NCI-H82 treated with DMSO at 0.1 percent for 48 hours (cell line): ENCODE results near the gene GPR101.

Source experiments
- DNase-seq: peaks from one replicate; lab custom pipeline; 2025; ENCODE audit not compliant: unreplicated experiment; lab: John Stamatoyannopoulos, UW

Gene GPR101

GRCh38 chrX:137033774-137034507, at the start of gene GPR101:
Gene GPR101, minus strand, starts transcription at chrX:137033995. Its CDS starts 2,321 bp downstream, at chrX:137031674.
- no peak for DNase-seq

- DNase-seq: no peak
These were observed 47.4 kb upstream of the GPR101 start for GRCh38 chrX:137081239-137081638.

GRCh38 chrX:137072396-137072795, 38.6 kb upstream of the GPR101 start:
- DNase-seq: no peak

- no peak for DNase-seq
These were observed 37.8 kb upstream of the GPR101 start for GRCh38 chrX:137071596-137071995.

- DNase-seq: no peak
These were observed 33.4 kb upstream of the GPR101 start for GRCh38 chrX:137067147-137067546.

GRCh38 chrX:137062915-137063617, 29.3 kb upstream of the GPR101 start:
- DNase-seq: no peak

GRCh38 chrX:137058339-137059127, 24.7 kb upstream of the GPR101 start:
- DNase-seq: no peak

- DNase-seq: no peak
These were observed 18.9 kb upstream of the GPR101 start for GRCh38 chrX:137052643-137053235.

- peak; percentile 35 for DNase-seq
These were observed 18.3 kb upstream of the GPR101 start for GRCh38 chrX:137051978-137052642.

- DNase-seq: no peak
These were observed 11.1 kb upstream of the GPR101 start for GRCh38 chrX:137044893-137045292.

GRCh38 chrX:137043736-137044135, 9.9 kb upstream of the GPR101 start:
- no peak for DNase-seq

- no peak for DNase-seq
These were observed 7.5 kb upstream of the GPR101 start for GRCh38 chrX:137041329-137041728.

GRCh38 chrX:137040113-137040794, 6.5 kb upstream of the GPR101 start:
- DNase-seq: no peak

GRCh38 chrX:137034508-137034872, 695 bp upstream of the GPR101 start:
- DNase-seq: no peak

GRCh38 chrX:137032841-137033773, 688 bp downstream of the GPR101 start:
- DNase-seq: no peak

GRCh38 chrX:137032341-137032694, 1.5 kb downstream of the GPR101 start:
- DNase-seq: no peak

GRCh38 chrX:137031517-137032340, 2.1 kb downstream of the GPR101 start:
- no peak for DNase-seq

- DNase-seq: no peak
These were observed 2.8 kb downstream of the GPR101 start for GRCh38 chrX:137031039-137031438.
